Measurements from ENCODE around the gene KRI1.
A peak's percentile ranks its signal among the peaks of the same experiment; 100 is the strongest.
"Not testable (repeated sequence)": the region's sequence is repeated elsewhere in the genome, so short reads cannot be mapped to it uniquely, and the experiment has no call there.

KRI1 gene

DNA sequence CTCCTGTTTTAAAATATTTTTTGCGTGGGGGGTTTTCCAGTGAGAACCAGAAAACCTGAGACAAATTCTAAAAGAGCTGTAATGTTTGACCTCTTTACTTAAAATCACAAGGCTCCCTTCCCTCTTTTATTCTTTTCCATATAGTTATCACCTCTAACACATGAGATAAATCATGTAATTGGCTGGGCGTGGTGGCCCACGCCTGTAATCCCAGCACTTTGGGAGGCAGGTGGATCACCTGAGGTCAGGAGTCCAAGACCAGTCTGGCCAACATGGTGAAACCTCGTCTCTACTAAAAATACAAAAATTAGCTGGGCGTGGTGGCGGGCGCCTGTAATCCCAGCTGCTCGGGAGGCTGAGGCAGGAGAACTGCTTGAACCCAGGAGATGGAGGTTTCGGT, 14.8 kb downstream of the KRI1 start:
- not testable (repeated sequence) for H3K4me3 ChIP-seq (ENCODE audit: low read length in 2 of 2); H3K9me3 ChIP-seq (ENCODE audit: control insufficient read depth in 2 of 2, low read length in 2 of 2); H3K27me3 ChIP-seq (ENCODE audit: control insufficient read depth in 2 of 2, insufficient read depth in 2 of 2, low read length in 2 of 2); H3K9ac ChIP-seq (ENCODE audit: low read depth in 1 of 2, low read length in 2 of 2)
- Histone ChIP-seq H3K4me1 (ENCODE audit: control insufficient read depth in 2 of 2, insufficient read depth in 2 of 2, low read length in 2 of 2) (peaks cover 16 to 29% of the 10 kb centered on the region in 2 donors), H3K27ac (ENCODE audit: low read depth in 2 of 2, low read length in 2 of 2) (peak overlapping the region in 1 of 2 donors; percentile 61), H3K36me3 (ENCODE audit: control insufficient read depth in 2 of 2, insufficient read depth in 2 of 2, low read length in 2 of 2) (peaks cover 52 to 55% of the 10 kb centered on the region in 2 donors)

DNA sequence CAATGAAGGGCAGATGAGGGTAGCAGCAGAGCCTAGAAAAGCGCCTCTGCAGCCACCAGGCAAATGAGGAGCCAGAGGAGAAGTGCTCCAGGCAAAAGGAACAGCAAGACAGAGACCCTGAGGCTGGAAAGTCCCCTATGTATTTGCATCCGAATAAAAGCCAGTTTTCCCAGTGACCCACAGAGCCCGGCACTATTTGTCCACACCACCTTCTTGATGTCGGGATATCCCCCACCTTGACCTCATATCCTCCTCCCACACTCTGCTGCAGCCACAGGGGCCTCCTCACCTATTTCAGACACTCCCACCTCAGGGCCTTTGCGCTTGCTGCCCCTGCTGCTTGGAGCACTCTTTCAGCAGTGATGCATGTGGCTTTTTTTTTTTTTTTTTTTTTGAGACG, 15.5 kb downstream of the KRI1 start:
- H3K36me3 ChIP-seq (ENCODE audit: control insufficient read depth in 2 of 2, insufficient read depth in 2 of 2, low read length in 2 of 2), result peaks cover 48 to 52% of the 10 kb centered on the region in 2 donors
- H3K4me1 ChIP-seq (ENCODE audit: control insufficient read depth in 2 of 2, insufficient read depth in 2 of 2, low read length in 2 of 2), result peaks cover 20 to 29% of the 10 kb centered on the region in 2 donors
- H3K4me3 ChIP-seq (ENCODE audit: low read length in 2 of 2), result no peak overlapping the region
- no peak overlapping the region for H3K9ac ChIP-seq (ENCODE audit: low read depth in 1 of 2, low read length in 2 of 2)
- peak overlapping the region in 1 of 2 donors; percentile 61 for H3K27ac ChIP-seq (ENCODE audit: low read depth in 2 of 2, low read length in 2 of 2)
- no peaks in the 10 kb centered on the region for H3K9me3 ChIP-seq (ENCODE audit: control insufficient read depth in 2 of 2, low read length in 2 of 2)
- H3K27me3 ChIP-seq (ENCODE audit: control insufficient read depth in 2 of 2, insufficient read depth in 2 of 2, low read length in 2 of 2), result no peaks in the 10 kb centered on the region

- H3K9ac ChIP-seq (ENCODE audit: low read depth in 1 of 2, low read length in 2 of 2), result no peak overlapping the region
- peaks cover 24 to 34% of the 10 kb centered on the region in 2 donors for H3K4me1 ChIP-seq (ENCODE audit: control insufficient read depth in 2 of 2, insufficient read depth in 2 of 2, low read length in 2 of 2)
- no peak overlapping the region for H3K27ac ChIP-seq (ENCODE audit: low read depth in 2 of 2, low read length in 2 of 2)
- H3K4me3 ChIP-seq (ENCODE audit: low read length in 2 of 2), result no peak overlapping the region
- peaks cover 46% of the 10 kb centered on the region in 2 donors for H3K36me3 ChIP-seq (ENCODE audit: control insufficient read depth in 2 of 2, insufficient read depth in 2 of 2, low read length in 2 of 2)
- H3K9me3 ChIP-seq (ENCODE audit: control insufficient read depth in 2 of 2, low read length in 2 of 2), result no peaks in the 10 kb centered on the region
- no peaks in the 10 kb centered on the region for H3K27me3 ChIP-seq (ENCODE audit: control insufficient read depth in 2 of 2, insufficient read depth in 2 of 2, low read length in 2 of 2)
Measured at GRCh38 chr19:10549733-10550132, 16.1 kb downstream of the KRI1 start.

GRCh38 chr19:10548746-10549276, 17.0 kb downstream of the KRI1 start:
- Histone ChIP-seq H3K9me3 (ENCODE audit: control insufficient read depth in 2 of 2, low read length in 2 of 2) (no peaks in the 10 kb centered on the region), H3K4me3 (ENCODE audit: low read length in 2 of 2) (no peak overlapping the region), H3K36me3 (ENCODE audit: control insufficient read depth in 2 of 2, insufficient read depth in 2 of 2, low read length in 2 of 2) (peaks cover 38 to 42% of the 10 kb centered on the region in 2 donors), H3K27me3 (ENCODE audit: control insufficient read depth in 2 of 2, insufficient read depth in 2 of 2, low read length in 2 of 2) (no peaks in the 10 kb centered on the region), H3K4me1 (ENCODE audit: control insufficient read depth in 2 of 2, insufficient read depth in 2 of 2, low read length in 2 of 2) (peaks cover 29 to 32% of the 10 kb centered on the region in 2 donors), H3K27ac (ENCODE audit: low read depth in 2 of 2, low read length in 2 of 2) (no peak overlapping the region), H3K9ac (ENCODE audit: low read depth in 1 of 2, low read length in 2 of 2) (no peak overlapping the region)

GRCh38 chr19:10546817-10547216, 19.0 kb downstream of the KRI1 start:
- Histone ChIP-seq H3K4me3 (ENCODE audit: low read length in 2 of 2) (no peak overlapping the region), H3K27ac (ENCODE audit: low read depth in 2 of 2, low read length in 2 of 2) (no peak overlapping the region), H3K36me3 (ENCODE audit: control insufficient read depth in 2 of 2, insufficient read depth in 2 of 2, low read length in 2 of 2) (peaks cover 21 to 23% of the 10 kb centered on the region in 2 donors)

GRCh38 chr19:10544753-10545251, 21.0 kb downstream of the KRI1 start:
- H3K4me1 ChIP-seq (ENCODE audit: control insufficient read depth in 2 of 2, insufficient read depth in 2 of 2, low read length in 2 of 2), result peaks cover 9 to 17% of the 10 kb centered on the region in 2 donors
- peaks cover 17% of the 10 kb centered on the region in 2 donors for H3K36me3 ChIP-seq (ENCODE audit: control insufficient read depth in 2 of 2, insufficient read depth in 2 of 2, low read length in 2 of 2)
- peak overlapping the region; percentile 71 to 83 for H3K4me3 ChIP-seq (ENCODE audit: low read length in 2 of 2)
- H3K27me3 ChIP-seq (ENCODE audit: control insufficient read depth in 2 of 2, insufficient read depth in 2 of 2, low read length in 2 of 2), result peaks cover 0 to 2% of the 10 kb centered on the region in 2 donors
- H3K9ac ChIP-seq (ENCODE audit: low read depth in 1 of 2, low read length in 2 of 2), result peak overlapping the region; percentile 68 to 98
- no peaks in the 10 kb centered on the region for H3K9me3 ChIP-seq (ENCODE audit: control insufficient read depth in 2 of 2, low read length in 2 of 2)
- H3K27ac ChIP-seq (ENCODE audit: low read depth in 2 of 2, low read length in 2 of 2), result peak overlapping the region; percentile 82 to 88

More at GRCh38 chr19:10546817-10547216, 19.0 kb downstream of the KRI1 start:
- Histone ChIP-seq H3K4me1 (ENCODE audit: control insufficient read depth in 2 of 2, insufficient read depth in 2 of 2, low read length in 2 of 2) (peaks cover 13 to 24% of the 10 kb centered on the region in 2 donors), H3K9me3 (ENCODE audit: control insufficient read depth in 2 of 2, low read length in 2 of 2) (no peaks in the 10 kb centered on the region), H3K9ac (ENCODE audit: low read depth in 1 of 2, low read length in 2 of 2) (no peak overlapping the region), H3K27me3 (ENCODE audit: control insufficient read depth in 2 of 2, insufficient read depth in 2 of 2, low read length in 2 of 2) (no peaks in the 10 kb centered on the region)

- peaks cover 17% of the 10 kb centered on the region in 2 donors for H3K36me3 ChIP-seq (ENCODE audit: control insufficient read depth in 2 of 2, insufficient read depth in 2 of 2, low read length in 2 of 2)
- H3K27me3 ChIP-seq (ENCODE audit: control insufficient read depth in 2 of 2, insufficient read depth in 2 of 2, low read length in 2 of 2), result peaks cover 0 to 2% of the 10 kb centered on the region in 2 donors
- H3K9ac ChIP-seq (ENCODE audit: low read depth in 1 of 2, low read length in 2 of 2), result peak overlapping the region; percentile 68 to 98
- peak overlapping the region; percentile 82 to 88 for H3K27ac ChIP-seq (ENCODE audit: low read depth in 2 of 2, low read length in 2 of 2)
- no peaks in the 10 kb centered on the region for H3K9me3 ChIP-seq (ENCODE audit: control insufficient read depth in 2 of 2, low read length in 2 of 2)
- peak overlapping the region; percentile 71 to 83 for H3K4me3 ChIP-seq (ENCODE audit: low read length in 2 of 2)
- H3K4me1 ChIP-seq (ENCODE audit: control insufficient read depth in 2 of 2, insufficient read depth in 2 of 2, low read length in 2 of 2), result peaks cover 9 to 17% of the 10 kb centered on the region in 2 donors
Measured at GRCh38 chr19:10544242-10544752, 21.5 kb downstream of the KRI1 start.

DNA sequence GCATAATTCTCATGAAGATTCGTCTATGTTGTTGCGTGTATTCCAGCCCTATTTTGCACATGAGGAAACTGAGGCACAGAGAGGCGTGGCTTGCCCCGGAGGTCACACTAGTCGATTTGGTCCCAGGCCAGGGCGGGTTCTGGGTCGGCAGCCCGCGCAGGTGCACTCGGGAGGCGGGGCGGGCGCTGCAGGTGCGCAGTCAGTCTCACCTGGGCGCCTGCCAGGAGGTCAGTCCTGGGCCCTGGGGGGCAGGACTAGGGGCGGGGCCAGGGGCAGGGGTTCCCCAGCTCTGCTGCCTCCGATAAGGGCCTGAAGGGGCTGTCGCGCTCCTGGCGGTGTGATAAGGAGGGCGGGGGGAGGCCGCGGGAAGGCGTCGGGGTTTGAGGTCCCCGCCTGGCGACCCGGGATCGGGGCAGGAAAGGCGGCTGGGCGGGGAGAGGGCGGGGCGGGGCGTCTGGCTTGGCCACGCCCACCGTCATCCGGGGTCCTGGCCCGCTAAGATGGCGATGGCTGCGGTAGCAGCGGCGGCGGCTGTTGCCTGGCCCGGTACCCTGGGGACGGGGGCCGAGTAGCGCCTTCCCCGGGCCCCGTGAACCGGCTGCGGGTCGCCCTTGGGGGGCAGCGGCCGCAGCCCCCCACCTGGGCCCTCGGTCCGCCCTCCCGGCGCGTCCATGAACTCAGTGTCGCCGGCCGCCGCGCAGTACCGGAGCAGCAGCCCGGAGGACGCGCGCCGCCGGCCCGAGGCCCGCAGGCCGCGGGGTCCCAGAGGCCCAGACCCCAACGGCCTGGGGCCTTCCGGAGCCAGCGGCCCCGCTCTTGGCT, 22.2 kb downstream of the KRI1 start, which contains the start of gene ATG4D:
Gene ATG4D, plus strand, starts transcription at position 485 of the 822 bp plus-strand sequence. Its CDS starts 187 bp downstream, at position 672.
- Histone ChIP-seq H3K4me3 (ENCODE audit: low read length in 2 of 2) (peak within 1 kb of the TSS; percentile 71 to 83), H3K9me3 (ENCODE audit: control insufficient read depth in 2 of 2, low read length in 2 of 2) (no peaks in the 10 kb centered on the region), H3K9ac (ENCODE audit: low read depth in 1 of 2, low read length in 2 of 2) (peak within 1 kb of the TSS; percentile 68 to 98), H3K36me3 (ENCODE audit: control insufficient read depth in 2 of 2, insufficient read depth in 2 of 2, low read length in 2 of 2) (peaks cover 10 to 15% of the 10 kb centered on the region in 2 donors), H3K27me3 (ENCODE audit: control insufficient read depth in 2 of 2, insufficient read depth in 2 of 2, low read length in 2 of 2) (peaks cover 0 to 2% of the 10 kb centered on the region in 2 donors), H3K4me1 (ENCODE audit: control insufficient read depth in 2 of 2, insufficient read depth in 2 of 2, low read length in 2 of 2) (peaks cover 9 to 17% of the 10 kb centered on the region in 2 donors), H3K27ac (ENCODE audit: low read depth in 2 of 2, low read length in 2 of 2) (peak within 1 kb of the TSS; percentile 82 to 88)

DNA sequence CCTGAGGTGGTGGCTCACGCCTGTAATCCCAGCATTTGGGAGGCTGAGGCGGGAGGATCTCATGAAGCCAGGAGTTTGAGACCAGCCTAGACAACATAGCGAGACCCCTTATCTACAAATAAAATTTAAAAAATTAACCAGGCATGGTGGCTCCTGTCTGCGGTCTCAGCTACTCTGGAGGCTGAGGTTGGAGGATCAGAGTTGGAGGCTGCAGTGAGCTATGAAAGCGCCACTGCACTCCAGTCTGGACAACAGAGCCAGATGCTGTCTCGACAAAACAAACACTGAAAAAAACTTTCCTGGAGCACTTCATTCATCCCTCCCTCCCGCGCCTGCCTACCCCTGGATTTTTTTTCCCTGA, 22.8 kb downstream of the KRI1 start:
- Histone ChIP-seq H3K9ac (ENCODE audit: low read depth in 1 of 2, low read length in 2 of 2) (no peak overlapping the region), H3K4me1 (ENCODE audit: control insufficient read depth in 2 of 2, insufficient read depth in 2 of 2, low read length in 2 of 2) (peaks cover 9 to 17% of the 10 kb centered on the region in 2 donors), H3K27ac (ENCODE audit: low read depth in 2 of 2, low read length in 2 of 2) (peak overlapping the region in 1 of 2 donors; percentile 82), H3K27me3 (ENCODE audit: control insufficient read depth in 2 of 2, insufficient read depth in 2 of 2, low read length in 2 of 2) (peaks cover 2% of the 10 kb centered on the region in 2 donors), H3K4me3 (ENCODE audit: low read length in 2 of 2) (peak overlapping the region; percentile 32 to 83), H3K9me3 (ENCODE audit: control insufficient read depth in 2 of 2, low read length in 2 of 2) (no peaks in the 10 kb centered on the region), H3K36me3 (ENCODE audit: control insufficient read depth in 2 of 2, insufficient read depth in 2 of 2, low read length in 2 of 2) (peaks cover 5 to 10% of the 10 kb centered on the region in 2 donors)

DNA sequence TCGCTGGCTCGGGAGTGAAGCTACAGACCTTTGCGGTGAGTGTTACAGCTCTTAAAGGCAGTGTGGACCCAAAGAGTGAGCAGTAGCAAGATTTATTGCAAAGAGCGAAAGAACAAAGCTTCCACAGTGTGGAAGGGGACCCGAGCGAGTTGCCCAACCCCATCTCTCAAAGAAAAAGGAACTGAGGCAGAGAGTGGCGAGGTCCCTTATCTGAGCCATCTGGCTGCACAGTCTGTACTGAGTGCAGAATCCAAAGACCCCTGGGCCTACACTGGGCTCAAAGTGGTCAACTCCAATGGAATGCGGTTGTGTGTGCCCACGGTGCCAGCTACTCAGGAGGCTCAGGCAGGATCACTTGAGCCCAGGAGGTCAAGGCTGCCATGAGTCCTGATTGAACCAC, 26.8 kb downstream of the KRI1 start:
- not testable (repeated sequence) for H3K27me3 ChIP-seq (ENCODE audit: control insufficient read depth in 2 of 2, insufficient read depth in 2 of 2, low read length in 2 of 2)

More for the DNA sequence above, 26.8 kb downstream of the KRI1 start:
- H3K9ac ChIP-seq (ENCODE audit: low read depth in 1 of 2, low read length in 2 of 2); H3K9me3 ChIP-seq (ENCODE audit: control insufficient read depth in 2 of 2, low read length in 2 of 2); H3K4me3 ChIP-seq (ENCODE audit: low read length in 2 of 2); H3K4me1 ChIP-seq (ENCODE audit: control insufficient read depth in 2 of 2, insufficient read depth in 2 of 2, low read length in 2 of 2); H3K36me3 ChIP-seq (ENCODE audit: control insufficient read depth in 2 of 2, insufficient read depth in 2 of 2, low read length in 2 of 2); H3K27ac ChIP-seq (ENCODE audit: low read depth in 2 of 2, low read length in 2 of 2): not testable (repeated sequence)

Data from mucosa of rectum (tissue), 2 donors.